PFSK-1 (cell line): Measurements from ENCODE around the gene GOLM1.

Experiments used
- POLR2AphosphoS5 ChIP-seq: IDR thresholded peaks from 2 replicates; pipeline ENCODE4 v1.6.1; 2012; ENCODE audit warnings: low read depth, mild to moderate bottlenecking, control low read depth, low read length, moderate library complexity
- SIN3A ChIP-seq: IDR thresholded peaks from 2 replicates; pipeline ENCODE4 v1.6.1; 2012; ENCODE audit warnings: mild to moderate bottlenecking, low read length, moderate library complexity, borderline replicate concordance; ENCODE audit not compliant: insufficient read depth
- TAF1 ChIP-seq: IDR thresholded peaks from 2 replicates; pipeline ENCODE4 v1.6.1; 2012; ENCODE audit warnings: low read length, control low read depth, borderline replicate concordance; ENCODE audit not compliant: insufficient read depth

DNA sequence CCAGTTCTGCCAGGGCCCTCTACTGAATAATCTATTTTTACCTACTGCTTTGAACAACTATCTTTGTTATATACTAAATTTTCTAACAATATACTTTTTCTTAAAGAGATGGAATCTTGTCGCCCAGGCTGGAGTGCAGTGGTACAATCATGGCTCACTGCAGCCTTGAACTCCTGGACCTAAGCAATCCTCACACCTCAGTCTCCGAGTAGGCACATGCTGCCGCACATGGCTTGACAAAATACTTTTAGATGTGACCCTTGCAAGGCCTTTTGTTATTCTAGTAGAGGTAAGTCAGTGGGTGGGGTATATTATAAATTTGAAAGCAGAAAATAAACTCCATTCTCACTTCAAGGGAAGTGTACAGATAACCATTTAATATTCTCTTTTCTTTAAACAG is 7.9 kb downstream of the GOLM1 start:
- TF ChIP-seq SIN3A (no peak), POLR2AphosphoS5 (no peak), TAF1 (no peak)
